H9 (cell line): ENCODE results near the gene HESX1. TPM values are rescaled to one million over a fixed set of nuclear protein-coding genes. Genes with fewer than 3 reads are reported as not detected.

Source experiments
- DNase-seq: peaks from one replicate; pipeline ENCODE4 v3.0.0-alpha.2; 2017
- H2AFZ ChIP-seq: one replicate; pipeline ENCODE4 v1.6.1; 2013; ENCODE audit warnings: mild to moderate bottlenecking, low read length, control low read depth, moderate library complexity
- H2AK5ac ChIP-seq: 2 replicates; pipeline ENCODE4 v1.6.1; 2013; ENCODE audit warnings: low read length, control low read depth, mixed read lengths; ENCODE audit not compliant: insufficient read length
- H2BK120ac ChIP-seq: one replicate; pipeline ENCODE4 v1.6.1; 2013; ENCODE audit warnings: low read depth, mild to moderate bottlenecking, low read length, control low read depth, inconsistent platforms; ENCODE audit not compliant: poor library complexity, severe bottlenecking
- H2BK12ac ChIP-seq: 2 replicates; pipeline ENCODE4 v1.6.1; 2013; ENCODE audit warnings: low read length, control low read depth, mixed read lengths, low read depth; ENCODE audit not compliant: insufficient read length
- H2BK15ac ChIP-seq: 2 replicates; pipeline ENCODE4 v1.6.1; 2013; ENCODE audit warnings: low read depth, low read length, control low read depth
- H2BK20ac ChIP-seq: one replicate; pipeline ENCODE4 v1.6.1; 2013; ENCODE audit warnings: low read depth, mild to moderate bottlenecking, low read length, control low read depth, inconsistent platforms; ENCODE audit not compliant: poor library complexity, severe bottlenecking
- H2BK5ac ChIP-seq: 2 replicates; pipeline ENCODE4 v1.6.1; 2013; ENCODE audit warnings: low read length, control low read depth, mixed read lengths; ENCODE audit not compliant: insufficient read length
- H3K14ac ChIP-seq: 2 replicates; pipeline ENCODE4 v1.6.1; 2013; ENCODE audit warnings: low read length, control low read depth; ENCODE audit not compliant: insufficient read depth
- H3K18ac ChIP-seq: 2 replicates; pipeline ENCODE4 v1.6.1; 2013; ENCODE audit warnings: low read depth, mild to moderate bottlenecking, mixed read lengths, low read length, control low read depth; ENCODE audit not compliant: insufficient read length
- H3K23ac ChIP-seq: 2 replicates; pipeline ENCODE4 v1.6.1; 2013; ENCODE audit warnings: low read length, control low read depth, mixed read lengths, low read depth; ENCODE audit not compliant: insufficient read length
- H3K23me2 ChIP-seq: 2 replicates; pipeline ENCODE4 v1.6.1; 2013; ENCODE audit warnings: low read depth, mild to moderate bottlenecking, mixed read lengths, low read length, control low read depth; ENCODE audit not compliant: insufficient read length, poor library complexity, severe bottlenecking
- H3K27ac ChIP-seq: 2 replicates; pipeline ENCODE4 v1.5.1; 2013; ENCODE audit warnings: low read length, control low read depth, mixed read lengths, low read depth; ENCODE audit not compliant: insufficient read length
- H3K27me3 ChIP-seq: 2 replicates; pipeline ENCODE4 v1.6.1; 2013; ENCODE audit warnings: low read length, control low read depth, inconsistent platforms; ENCODE audit not compliant: insufficient read depth
- H3K4ac ChIP-seq: 2 replicates; pipeline ENCODE4 v1.6.1; 2013; ENCODE audit warnings: low read depth, mild to moderate bottlenecking, control low read depth, inconsistent platforms, low read length, moderate library complexity
- H3K4me1 ChIP-seq: 2 replicates; pipeline ENCODE4 v1.6.1; 2013; ENCODE audit warnings: low read length, control low read depth, inconsistent platforms; ENCODE audit not compliant: insufficient read depth
- H3K4me2 ChIP-seq: 2 replicates; pipeline ENCODE4 v1.6.1; 2013; ENCODE audit warnings: low read length, control low read depth, mixed read lengths; ENCODE audit not compliant: insufficient read length, insufficient read depth
- H3K56ac ChIP-seq: 2 replicates; pipeline ENCODE4 v1.6.1; 2013; ENCODE audit warnings: low read depth, mild to moderate bottlenecking, mixed read lengths, low read length, control low read depth; ENCODE audit not compliant: insufficient read length
- H3K79me1 ChIP-seq: 2 replicates; pipeline ENCODE4 v1.6.1; 2013; ENCODE audit warnings: low read depth, mild to moderate bottlenecking, moderate library complexity, low read length, control low read depth, inconsistent platforms; ENCODE audit not compliant: insufficient read depth, poor library complexity, severe bottlenecking
- H3K79me2 ChIP-seq: 2 replicates; pipeline ENCODE4 v1.6.1; 2013; ENCODE audit warnings: low read length, control low read depth, inconsistent platforms; ENCODE audit not compliant: insufficient read depth
- H3K9ac ChIP-seq: 2 replicates; pipeline ENCODE4 v1.6.1; 2013; ENCODE audit warnings: low read length, control low read depth, mixed read lengths; ENCODE audit not compliant: insufficient read length; ENCODE audit errors: extremely low read depth
- H3K9me3 ChIP-seq: one replicate; pipeline ENCODE4 v1.6.1; 2013; ENCODE audit warnings: low read depth, low read length, inconsistent platforms; ENCODE audit not compliant: control insufficient read depth
- H3T11ph ChIP-seq: one replicate; pipeline ENCODE4 v1.6.1; 2013; ENCODE audit warnings: mild to moderate bottlenecking, low read length, control low read depth, inconsistent platforms
- H4K20me1 ChIP-seq: one replicate; pipeline ENCODE4 v1.6.1; 2013; ENCODE audit not compliant: control insufficient read depth, insufficient read length, insufficient read depth
- H4K5ac ChIP-seq: 2 replicates; pipeline ENCODE4 v1.6.1; 2013; ENCODE audit warnings: low read depth, mild to moderate bottlenecking, mixed read lengths, low read length, control low read depth; ENCODE audit not compliant: insufficient read length
- H4K8ac ChIP-seq: replicated peaks from 2 replicates; pipeline ENCODE4 v1.6.1; 2013; ENCODE audit warnings: low read length, control low read depth, mixed read lengths, low read depth; ENCODE audit not compliant: insufficient read length
- H4K91ac ChIP-seq: 2 replicates; pipeline ENCODE4 v1.6.1; 2013; ENCODE audit warnings: low read depth, mild to moderate bottlenecking, moderate library complexity, mixed read lengths, low read length, control low read depth; ENCODE audit not compliant: insufficient read length
- H3K27ac Mint-ChIP-seq, 3 experiments: 2 replicates in 2 of 3; 3 replicates in 1 of 3; pipeline ENCODE4 v1.8.0; 2020 to 2021; ENCODE audit warnings: mixed read lengths in 3 of 3, mild to moderate bottlenecking in 1 of 3, moderate library complexity in 1 of 3
- H3K27me3 Mint-ChIP-seq: 2 replicates; pipeline ENCODE4 v1.8.0; 2021; ENCODE audit warnings: low read depth, mild to moderate bottlenecking, moderate library complexity, mixed read lengths
- H3K36me3 Mint-ChIP-seq, 3 experiments: 2 replicates in 2 of 3; 3 replicates in 1 of 3; pipeline ENCODE4 v1.8.0; 2020 to 2021; ENCODE audit warnings: low read depth in 3 of 3, mixed read lengths in 3 of 3; ENCODE audit not compliant: insufficient read depth in 1 of 3
- H3K4me1 Mint-ChIP-seq, 2 experiments: 2 replicates each; pipeline ENCODE4 v1.8.0; 2020; ENCODE audit warnings: mixed read lengths in 2 of 2
- H3K4me3 Mint-ChIP-seq, 2 experiments: 2 replicates in 1 of 2; 3 replicates in 1 of 2; pipeline ENCODE4 v1.8.0; 2020 to 2021; ENCODE audit warnings: mild to moderate bottlenecking in 2 of 2, mixed read lengths in 2 of 2, moderate library complexity in 1 of 2
- H3K9me3 Mint-ChIP-seq, 2 experiments: 2 replicates in 1 of 2; 3 replicates in 1 of 2; pipeline ENCODE4 v1.8.0; 2020; ENCODE audit warnings: mild to moderate bottlenecking in 2 of 2, mixed read lengths in 2 of 2, moderate library complexity in 1 of 2
- WGBS: extraction: QIAGEN DNeasy Blood & Tissue Kit; methylation state at CpG from one replicate; pipeline ENCODE4 v1.1.7; 2013; ENCODE audit warnings: missing lambda C conversion rate, low lambda C conversion rate, mixed read lengths; ENCODE audit not compliant: insufficient read length; ENCODE audit errors: extremely low coverage; 5-methylcytosine and 5-hydroxymethylcytosine counted together
- total RNA-seq: library from RNA; stranded (reverse); gene quantifications from 2 replicates; pipeline ENCODE4 v1.2.1, GENCODE V29; 2021
- TF ChIP-seq, protein P1 (sequence below): fragments of 200-600 bp; sonication (generic); conservative IDR thresholded peaks from 3 replicates; pipeline ENCODE4 v1.8.0; 2021; ENCODE audit warnings: antibody characterized with exemption, mild to moderate bottlenecking

HESX1 gene
- total RNA-seq, 1 experiment from 2014 or later: 28.4 TPM

DNA sequence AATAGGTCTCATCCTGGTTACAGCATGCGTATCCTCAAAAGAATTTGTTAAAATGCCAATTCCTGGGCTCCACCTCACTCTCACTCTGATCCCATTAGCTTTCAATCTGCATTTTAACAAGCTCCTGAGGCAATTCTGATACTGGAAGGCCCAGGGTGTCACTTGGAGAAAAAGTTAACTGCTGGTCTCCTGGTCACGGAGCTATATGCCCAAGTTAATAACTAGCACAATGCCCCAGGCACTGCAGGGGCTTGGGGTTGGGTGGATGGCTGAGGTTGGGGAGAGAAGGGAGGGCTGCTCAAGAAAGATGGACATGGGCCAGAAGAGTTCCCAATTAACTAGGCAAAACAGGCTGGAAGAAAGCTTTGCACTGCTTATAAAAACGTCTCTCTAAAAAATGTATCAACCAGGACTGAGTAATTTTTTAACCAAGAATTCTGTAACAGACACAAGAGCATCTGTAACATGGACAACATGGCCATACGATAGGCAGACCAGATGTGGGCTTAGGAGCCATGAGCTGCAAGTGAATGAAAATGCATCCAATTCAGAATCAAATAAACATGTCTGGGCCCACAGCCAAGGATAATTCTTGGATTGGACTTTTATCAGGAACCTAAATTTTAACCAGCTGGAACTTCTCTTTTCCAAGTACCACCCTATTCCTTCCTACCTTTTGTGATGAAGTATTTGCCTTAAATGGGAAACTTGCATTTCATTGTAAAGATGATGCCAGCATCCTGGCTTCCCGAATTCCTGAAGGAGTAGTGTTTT lies 38.8 kb downstream of the HESX1 start:
- Mint-ChIP-seq H3K4me1 (peaks cover 79 to 80% of the 10 kb centered on the region in 2 experiments), H3K36me3 (peaks cover 0 to 6% (median 3%) of the 10 kb centered on the region in 3 experiments; a peak in 3 of 7 replicates), H3K9me3 (no peaks in the 10 kb centered on the region; a peak in 1 of 5 replicates), H3K27me3 (peaks cover 71% of the 10 kb centered on the region), H3K27ac (peak overlapping the region; percentile 59 to 98 (median 94); a peak in 6 of 7 replicates), H3K4me3 (peak overlapping the region; percentile 48 to 68)
- no peak for DNase-seq
- Histone ChIP-seq H3K4ac (no peak overlapping the region), H4K91ac (no peak overlapping the region), H3K4me2 (peak overlapping the region; percentile 43), H3K4me1 (peaks cover 40% of the 10 kb centered on the region), H3K27me3 (no peaks in the 10 kb centered on the region; the same call in 1 of the 2 replicates), H3K23me2 (peaks cover 9% of the 10 kb centered on the region), H2AFZ (no peak overlapping the region), H3K56ac (no peak overlapping the region), H2BK20ac (no peak overlapping the region), H2BK5ac (no peak overlapping the region), H4K8ac (no peak overlapping the region), H4K20me1 (peaks cover 2% of the 10 kb centered on the region), H3K9me3 (no peaks in the 10 kb centered on the region), H4K5ac (no peak overlapping the region), H2BK12ac (no peak overlapping the region), H3K79me2 (peaks cover 18% of the 10 kb centered on the region; the same call in 1 of the 2 replicates), H3K18ac (no peak overlapping the region), H2AK5ac (no peak overlapping the region), H3K27ac (peak overlapping the region; percentile 42), H2BK15ac (no peak overlapping the region), H3K79me1 (no peaks in the 10 kb centered on the region), H3K23ac (no peak overlapping the region), H2BK120ac (no peak overlapping the region), H3T11ph (no peak overlapping the region), H3K9ac (no peak overlapping the region), H3K14ac (no peak overlapping the region)
- no CpG with 5 or more reads among the region's 5 CpGs for WGBS
- TF ChIP-seq, protein P1, sequence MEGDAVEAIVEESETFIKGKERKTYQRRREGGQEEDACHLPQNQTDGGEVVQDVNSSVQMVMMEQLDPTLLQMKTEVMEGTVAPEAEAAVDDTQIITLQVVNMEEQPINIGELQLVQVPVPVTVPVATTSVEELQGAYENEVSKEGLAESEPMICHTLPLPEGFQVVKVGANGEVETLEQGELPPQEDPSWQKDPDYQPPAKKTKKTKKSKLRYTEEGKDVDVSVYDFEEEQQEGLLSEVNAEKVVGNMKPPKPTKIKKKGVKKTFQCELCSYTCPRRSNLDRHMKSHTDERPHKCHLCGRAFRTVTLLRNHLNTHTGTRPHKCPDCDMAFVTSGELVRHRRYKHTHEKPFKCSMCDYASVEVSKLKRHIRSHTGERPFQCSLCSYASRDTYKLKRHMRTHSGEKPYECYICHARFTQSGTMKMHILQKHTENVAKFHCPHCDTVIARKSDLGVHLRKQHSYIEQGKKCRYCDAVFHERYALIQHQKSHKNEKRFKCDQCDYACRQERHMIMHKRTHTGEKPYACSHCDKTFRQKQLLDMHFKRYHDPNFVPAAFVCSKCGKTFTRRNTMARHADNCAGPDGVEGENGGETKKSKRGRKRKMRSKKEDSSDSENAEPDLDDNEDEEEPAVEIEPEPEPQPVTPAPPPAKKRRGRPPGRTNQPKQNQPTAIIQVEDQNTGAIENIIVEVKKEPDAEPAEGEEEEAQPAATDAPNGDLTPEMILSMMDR: no peak
